Nephron (organoid): ENCODE measurements around the gene SLC12A5.

ENCODE experiments used
- H3K27ac Mint-ChIP-seq, 3 experiments: 2 replicates each; pipeline ENCODE4 v1.8.0; 2020; ENCODE audit warnings: mixed read lengths in 3 of 3, mild to moderate bottlenecking in 2 of 3, moderate library complexity in 1 of 3
- H3K27me3 Mint-ChIP-seq: 2 replicates; pipeline ENCODE4 v1.8.0; 2021; ENCODE audit warnings: low read depth, mild to moderate bottlenecking, moderate library complexity, mixed read lengths
- H3K36me3 Mint-ChIP-seq: 2 replicates; pipeline ENCODE4 v1.8.0; 2020; ENCODE audit warnings: low read depth, mixed read lengths
- H3K4me1 Mint-ChIP-seq: 2 replicates; pipeline ENCODE4 v1.8.0; 2020; ENCODE audit warnings: mixed read lengths
- H3K4me3 Mint-ChIP-seq, 3 experiments: 2 replicates each; pipeline ENCODE4 v1.8.0; 2020; ENCODE audit warnings: mild to moderate bottlenecking in 3 of 3, mixed read lengths in 3 of 3, moderate library complexity in 2 of 3
- H3K9me3 Mint-ChIP-seq: 2 replicates; pipeline ENCODE4 v1.8.0; 2020; ENCODE audit warnings: mixed read lengths
- CTCF ChIP-seq, 3 experiments: fragments of 200-600 bp; sonication (generic); IDR thresholded peaks; one replicate each; pipeline ENCODE4 v1.5.0; 2021; ENCODE audit warnings: antibody characterized with exemption in 3 of 3; ENCODE audit not compliant: unreplicated experiment in 3 of 3

SLC12A5 gene

DNA sequence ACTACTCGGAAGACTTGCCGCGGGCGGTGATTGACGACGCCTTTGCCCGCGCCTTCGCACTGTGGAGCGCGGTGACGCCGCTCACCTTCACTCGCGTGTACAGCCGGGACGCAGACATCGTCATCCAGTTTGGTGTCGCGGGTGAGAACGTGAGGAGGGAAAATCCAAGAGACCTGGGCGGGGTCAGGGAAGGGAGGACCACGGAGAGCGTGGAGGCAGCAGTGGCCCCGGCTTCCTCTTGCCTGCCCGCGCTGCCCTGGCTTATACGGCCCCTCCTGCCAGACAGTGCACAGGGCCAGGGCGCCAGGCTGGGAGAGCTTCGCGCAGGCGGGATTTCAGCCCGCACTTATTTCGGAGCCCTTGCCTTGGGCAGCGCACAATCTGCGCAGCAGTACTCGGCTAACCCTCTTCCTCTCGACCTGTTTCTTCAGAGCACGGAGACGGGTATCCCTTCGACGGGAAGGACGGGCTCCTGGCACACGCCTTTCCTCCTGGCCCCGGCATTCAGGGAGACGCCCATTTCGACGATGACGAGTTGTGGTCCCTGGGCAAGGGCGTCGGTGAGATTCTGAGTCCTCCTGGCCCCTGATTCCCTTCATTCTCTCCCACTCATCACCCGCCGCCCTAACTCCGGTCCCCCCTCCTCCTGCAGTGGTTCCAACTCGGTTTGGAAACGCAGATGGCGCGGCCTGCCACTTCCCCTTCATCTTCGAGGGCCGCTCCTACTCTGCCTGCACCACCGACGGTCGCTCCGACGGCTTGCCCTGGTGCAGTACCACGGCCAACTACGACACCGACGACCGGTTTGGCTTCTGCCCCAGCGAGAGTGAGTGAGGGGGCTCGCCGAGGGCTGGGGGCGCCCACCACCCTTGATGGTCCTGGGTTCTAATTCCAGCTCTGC is 18.3 kb upstream of the SLC12A5 start:
- H3K4me3 Mint-ChIP-seq: no peak overlapping the region
- TF ChIP-seq CTCF (IDR thresholded peaks at IDR 0.05; ENCODE audit: unreplicated experiment in 3 of 3): no peak
- H3K4me1 Mint-ChIP-seq: peaks cover 20% of the 10 kb centered on the region
- H3K36me3 Mint-ChIP-seq: no peaks in the 10 kb centered on the region
- H3K27me3 Mint-ChIP-seq: peaks cover 69% of the 10 kb centered on the region
- H3K27ac Mint-ChIP-seq: no peak overlapping the region
- peaks cover 8% of the 10 kb centered on the region for H3K9me3 Mint-ChIP-seq

DNA sequence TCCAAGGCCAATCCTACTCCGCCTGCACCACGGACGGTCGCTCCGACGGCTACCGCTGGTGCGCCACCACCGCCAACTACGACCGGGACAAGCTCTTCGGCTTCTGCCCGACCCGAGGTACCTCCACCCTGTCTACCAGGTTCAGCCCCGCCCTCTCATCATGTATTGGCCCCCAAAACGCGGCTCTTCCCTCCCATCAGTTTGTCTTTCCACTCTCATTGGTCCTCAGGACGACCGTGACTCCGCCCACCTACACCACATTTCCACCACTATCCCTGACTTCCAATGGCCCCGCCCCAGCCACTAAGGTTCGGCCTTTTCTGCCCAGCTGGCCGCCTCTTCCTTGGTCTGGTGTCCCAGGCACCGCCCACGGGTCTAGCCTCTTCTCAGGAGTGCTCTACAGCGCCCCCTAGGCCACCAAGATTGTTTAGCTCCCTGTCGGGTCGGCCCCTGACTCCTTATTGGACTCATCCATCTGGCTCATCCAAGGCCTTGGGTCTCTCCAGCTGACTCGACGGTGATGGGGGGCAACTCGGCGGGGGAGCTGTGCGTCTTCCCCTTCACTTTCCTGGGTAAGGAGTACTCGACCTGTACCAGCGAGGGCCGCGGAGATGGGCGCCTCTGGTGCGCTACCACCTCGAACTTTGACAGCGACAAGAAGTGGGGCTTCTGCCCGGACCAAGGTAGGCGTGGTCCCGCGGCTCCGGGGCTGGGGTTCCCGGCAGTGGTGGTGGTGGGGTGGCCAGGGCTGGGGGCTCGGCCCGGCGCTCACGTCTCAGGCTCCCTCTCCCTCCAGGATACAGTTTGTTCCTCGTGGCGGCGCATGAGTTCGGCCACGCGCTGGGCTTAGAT is 17.2 kb upstream of the SLC12A5 start:
- H3K27me3 Mint-ChIP-seq: peaks cover 69% of the 10 kb centered on the region
- no peaks in the 10 kb centered on the region for H3K36me3 Mint-ChIP-seq
- no peak overlapping the region for H3K27ac Mint-ChIP-seq
- no peak for TF ChIP-seq CTCF (IDR thresholded peaks at IDR 0.05; ENCODE audit: unreplicated experiment in 3 of 3)
- H3K4me3 Mint-ChIP-seq: no peak overlapping the region
- H3K4me1 Mint-ChIP-seq: peaks cover 20% of the 10 kb centered on the region
- H3K9me3 Mint-ChIP-seq: peaks cover 8% of the 10 kb centered on the region

DNA sequence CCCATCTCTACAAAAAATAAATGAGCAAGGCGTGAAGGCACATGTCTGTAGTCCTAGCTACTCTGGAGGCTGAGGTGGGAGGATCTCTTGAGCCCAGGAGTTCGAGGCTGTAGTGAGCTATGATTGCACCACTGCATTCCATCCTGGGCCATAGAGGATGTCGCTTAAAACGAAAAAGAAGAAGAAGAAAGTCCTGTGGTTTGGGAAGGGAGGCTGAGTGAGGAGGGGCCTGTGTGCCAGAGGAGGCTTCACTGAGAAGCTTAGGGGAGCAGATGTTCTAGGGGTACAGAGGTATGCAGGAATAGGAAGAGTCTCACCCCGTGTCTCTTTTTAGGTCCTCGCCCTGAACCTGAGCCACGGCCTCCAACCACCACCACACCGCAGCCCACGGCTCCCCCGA is 16.1 kb upstream of the SLC12A5 start:
- Mint-ChIP-seq H3K27me3 (peaks cover 65% of the 10 kb centered on the region), H3K36me3 (no peaks in the 10 kb centered on the region), H3K4me3 (peak overlapping the region in 1 of 3 experiments; percentile 2), H3K4me1 (peaks cover 19% of the 10 kb centered on the region), H3K9me3 (peaks cover 8% of the 10 kb centered on the region), H3K27ac (no peak overlapping the region)
- no peak for TF ChIP-seq CTCF (IDR thresholded peaks at IDR 0.05; ENCODE audit: unreplicated experiment in 3 of 3)

DNA sequence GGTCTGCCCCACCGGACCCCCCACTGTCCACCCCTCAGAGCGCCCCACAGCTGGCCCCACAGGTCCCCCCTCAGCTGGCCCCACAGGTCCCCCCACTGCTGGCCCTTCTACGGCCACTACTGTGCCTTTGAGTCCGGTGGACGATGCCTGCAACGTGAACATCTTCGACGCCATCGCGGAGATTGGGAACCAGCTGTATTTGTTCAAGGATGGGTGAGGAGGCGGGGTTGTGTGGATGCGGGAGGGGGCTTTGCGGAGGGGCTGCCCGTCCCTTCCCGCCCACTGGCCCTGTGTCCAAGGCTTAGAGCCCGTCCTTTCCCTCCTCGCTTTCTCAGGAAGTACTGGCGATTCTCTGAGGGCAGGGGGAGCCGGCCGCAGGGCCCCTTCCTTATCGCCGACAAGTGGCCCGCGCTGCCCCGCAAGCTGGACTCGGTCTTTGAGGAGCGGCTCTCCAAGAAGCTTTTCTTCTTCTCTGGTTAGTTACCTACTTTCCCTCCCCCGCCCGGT is 15.6 kb upstream of the SLC12A5 start:
- TF ChIP-seq CTCF (IDR thresholded peaks at IDR 0.05; ENCODE audit: unreplicated experiment in 3 of 3): no peak
- Mint-ChIP-seq H3K36me3 (no peaks in the 10 kb centered on the region), H3K9me3 (peaks cover 8% of the 10 kb centered on the region), H3K27me3 (peaks cover 66% of the 10 kb centered on the region), H3K4me3 (no peak overlapping the region), H3K27ac (no peak overlapping the region), H3K4me1 (peaks cover 14% of the 10 kb centered on the region)

GRCh38 chr20:46013829-46014516 is 15.0 kb upstream of the SLC12A5 start:
- H3K27ac Mint-ChIP-seq: no peak overlapping the region
- H3K4me1 Mint-ChIP-seq: peaks cover 14% of the 10 kb centered on the region
- TF ChIP-seq CTCF (IDR thresholded peaks at IDR 0.05; ENCODE audit: unreplicated experiment in 3 of 3): peak; percentile 73 to 78 (median 77)
- peaks cover 8% of the 10 kb centered on the region for H3K9me3 Mint-ChIP-seq
- H3K4me3 Mint-ChIP-seq: peak overlapping the region; percentile 25 to 36 (median 26)
- H3K36me3 Mint-ChIP-seq: no peaks in the 10 kb centered on the region
- peaks cover 66% of the 10 kb centered on the region for H3K27me3 Mint-ChIP-seq
